Stomach (tissue), 9 donors: ENCODE measurements around the gene ZNF783. TPM values are rescaled to one million over a fixed set of nuclear protein-coding genes. Genes with fewer than 3 reads are reported as not detected.

Experiments
- DNase-seq, 2 donors: peaks; one replicate each; pipeline versions ENCODE4 v3.0.0 to v3.0.0-alpha.2; 2013 to 2019
- H3K27ac ChIP-seq, 5 donors: fragments of 200-600 bp in 4 of 5; sonication (generic) in 4 of 5; one replicate each; pipeline ENCODE4 v1.5.1; 2013 to 2019; ENCODE audit warnings: mild to moderate bottlenecking in 1 of 5, moderate library complexity in 1 of 5
- H3K27me3 ChIP-seq, 3 donors: fragments of 200-600 bp; sonication (generic); one replicate each; pipeline ENCODE4 v1.5.1; 2017 to 2019; ENCODE audit warnings: mixed run types in 1 of 3
- H3K36me3 ChIP-seq, 4 donors: fragments of 200-600 bp; sonication (generic); 1 replicate in 3 of 4; 2 replicates in 1 of 4; pipeline ENCODE4 v1.5.1; 2016 to 2019
- H3K4me1 ChIP-seq, 4 donors: fragments of 200-600 bp; sonication (generic); one replicate each; pipeline ENCODE4 v1.5.1; 2016 to 2019
- H3K4me3 ChIP-seq, 4 donors: fragments of 200-600 bp; sonication (generic) in 3 of 4; one replicate each; pipeline ENCODE4 v1.5.1; 2016 to 2019; ENCODE audit warnings: mild to moderate bottlenecking in 1 of 4
- H3K9me3 ChIP-seq, 4 donors: fragments of 200-600 bp; sonication (generic); one replicate each; pipeline ENCODE4 v1.5.1; 2016 to 2019
- EP300 ChIP-seq: sonication (generic); formaldehyde crosslinking; IDR thresholded peaks from one replicate; pipeline ENCODE4 v1.6.1; 2017; ENCODE audit warnings: antibody characterized with exemption
- POLR2A ChIP-seq, 4 donors: fragments of 450-650 bp; IDR thresholded peaks; one replicate each; pipeline ENCODE4 v1.6.1; 2016; ENCODE audit warnings: antibody characterized with exemption in 4 of 4, control low read depth in 2 of 4, mild to moderate bottlenecking in 1 of 4, moderate library complexity in 1 of 4
- POLR2AphosphoS5 ChIP-seq, 3 donors: sonication (generic); formaldehyde crosslinking; IDR thresholded peaks; one replicate each; pipeline ENCODE4 v1.6.1; 2016; ENCODE audit warnings: antibody characterized with exemption in 3 of 3
- WGBS, 5 donors: extraction: QIAGEN DNeasy Blood & Tissue Kit in 3 of 5; methylation state at CpG; one replicate each; pipeline versions ENCODE4 v1.1.5 to v1.1.7; 2013 to 2018; 5-methylcytosine and 5-hydroxymethylcytosine counted together
- intact Hi-C: fragments of 100-400 bp; cut with DNase I; formaldehyde crosslinking; loops from one replicate; pipeline ENCODE4 v1.15.1; 2023; ENCODE audit warnings: low total_unique reads
- polyA plus RNA-seq, 3 donors: library from polyadenylated mRNA; stranded (reverse); fragments of 200-250 nt; gene quantifications; one replicate each; pipeline ENCODE4 v1.2.3, GENCODE V29; 2013
- total RNA-seq, 5 donors: library from RNA; depleted of rRNA; stranded (reverse); fragments of >200 nt; gene quantifications; one replicate each; pipeline versions ENCODE4 v1.1.0 to v1.2.3, GENCODE V29; 2014 to 2016
- TF ChIP-seq, protein P1 (sequence below), 7 experiments: fragments of 450-650 bp in 4 of 7; fragments of 200-600 bp in 3 of 7; sonication (generic) in 3 of 7; IDR thresholded peaks; one replicate each; pipeline ENCODE4 v1.5.1; 2016 to 2019; ENCODE audit warnings: antibody characterized with exemption in 7 of 7, control low read depth in 2 of 7, mild to moderate bottlenecking in 1 of 7
- donor health status: healthy with polysubstance abuse.
- donor health status: Bipolar disorder and iron deficiency.
- donor health status: healthy.

Gene ZNF783
- total and polyA plus RNA-seq, 8 donors: 3.7 to 31.2 (median 9.5) TPM

DNA sequence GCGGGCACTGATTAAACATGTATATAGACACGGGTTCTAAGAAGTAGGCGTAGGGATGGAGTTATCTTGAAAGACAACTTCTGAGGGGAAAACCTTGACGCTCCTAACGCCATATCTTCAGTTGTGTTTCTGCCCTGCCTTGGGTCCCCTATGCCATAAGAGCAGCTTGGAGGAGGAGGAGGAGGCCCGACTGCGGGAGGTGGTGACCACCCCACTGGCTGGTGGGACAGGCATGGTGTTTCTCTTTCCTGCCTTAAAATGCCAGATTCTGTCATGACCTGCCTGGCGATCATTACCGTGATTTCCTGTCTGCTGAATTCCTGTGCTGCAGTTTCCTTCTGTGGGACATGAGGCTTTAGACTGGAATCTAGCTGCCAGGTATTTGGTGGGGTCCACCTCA is 15.9 kb downstream of the ZNF783 start:
- DNase-seq: no peak
- H3K36me3 ChIP-seq: peaks cover 30 to 95% (median 91%) of the 10 kb centered on the region in 4 donors
- peaks cover 0 to 5% (median 0%) of the 10 kb centered on the region in 4 donors for H3K9me3 ChIP-seq
- TF ChIP-seq POLR2AphosphoS5 (IDR thresholded peaks at IDR 0.05): no peak
- TF ChIP-seq, protein P1, sequence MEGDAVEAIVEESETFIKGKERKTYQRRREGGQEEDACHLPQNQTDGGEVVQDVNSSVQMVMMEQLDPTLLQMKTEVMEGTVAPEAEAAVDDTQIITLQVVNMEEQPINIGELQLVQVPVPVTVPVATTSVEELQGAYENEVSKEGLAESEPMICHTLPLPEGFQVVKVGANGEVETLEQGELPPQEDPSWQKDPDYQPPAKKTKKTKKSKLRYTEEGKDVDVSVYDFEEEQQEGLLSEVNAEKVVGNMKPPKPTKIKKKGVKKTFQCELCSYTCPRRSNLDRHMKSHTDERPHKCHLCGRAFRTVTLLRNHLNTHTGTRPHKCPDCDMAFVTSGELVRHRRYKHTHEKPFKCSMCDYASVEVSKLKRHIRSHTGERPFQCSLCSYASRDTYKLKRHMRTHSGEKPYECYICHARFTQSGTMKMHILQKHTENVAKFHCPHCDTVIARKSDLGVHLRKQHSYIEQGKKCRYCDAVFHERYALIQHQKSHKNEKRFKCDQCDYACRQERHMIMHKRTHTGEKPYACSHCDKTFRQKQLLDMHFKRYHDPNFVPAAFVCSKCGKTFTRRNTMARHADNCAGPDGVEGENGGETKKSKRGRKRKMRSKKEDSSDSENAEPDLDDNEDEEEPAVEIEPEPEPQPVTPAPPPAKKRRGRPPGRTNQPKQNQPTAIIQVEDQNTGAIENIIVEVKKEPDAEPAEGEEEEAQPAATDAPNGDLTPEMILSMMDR (IDR thresholded peaks at IDR 0.05): no peak
- TF ChIP-seq EP300: no peak
- TF ChIP-seq POLR2A (IDR thresholded peaks at IDR 0.05): no peak
- no peak overlapping the region for H3K27ac ChIP-seq
- no peaks in the 10 kb centered on the region for H3K4me1 ChIP-seq
- intact Hi-C loops: no loop called here
- 93 to 99% (median 96%) methylated on average over 9 of the region's 9 CpGs for WGBS, 5 donors
- H3K27me3 ChIP-seq: no peaks in the 10 kb centered on the region
- H3K4me3 ChIP-seq: no peak overlapping the region

GRCh38 chr7:149278396-149278795 is 16.4 kb downstream of the ZNF783 start:
- peaks cover 30 to 90% (median 85%) of the 10 kb centered on the region in 4 donors for H3K36me3 ChIP-seq
- H3K27me3 ChIP-seq: no peaks in the 10 kb centered on the region
- H3K4me3 ChIP-seq: no peak overlapping the region
- no peak overlapping the region for H3K27ac ChIP-seq
- no peak for DNase-seq
- H3K9me3 ChIP-seq: peaks cover 0 to 5% (median 0%) of the 10 kb centered on the region in 4 donors
- TF ChIP-seq, protein P1 (IDR thresholded peaks at IDR 0.05): no peak
- no peak for TF ChIP-seq POLR2AphosphoS5 (IDR thresholded peaks at IDR 0.05)
- TF ChIP-seq POLR2A (IDR thresholded peaks at IDR 0.05): no peak
- TF ChIP-seq EP300: no peak
- H3K4me1 ChIP-seq: no peaks in the 10 kb centered on the region
- WGBS, 5 donors: 94 to 98% (median 97%) methylated on average over 10 to 11 of the region's 11 CpGs
- intact Hi-C loops: no loop called here

DNA sequence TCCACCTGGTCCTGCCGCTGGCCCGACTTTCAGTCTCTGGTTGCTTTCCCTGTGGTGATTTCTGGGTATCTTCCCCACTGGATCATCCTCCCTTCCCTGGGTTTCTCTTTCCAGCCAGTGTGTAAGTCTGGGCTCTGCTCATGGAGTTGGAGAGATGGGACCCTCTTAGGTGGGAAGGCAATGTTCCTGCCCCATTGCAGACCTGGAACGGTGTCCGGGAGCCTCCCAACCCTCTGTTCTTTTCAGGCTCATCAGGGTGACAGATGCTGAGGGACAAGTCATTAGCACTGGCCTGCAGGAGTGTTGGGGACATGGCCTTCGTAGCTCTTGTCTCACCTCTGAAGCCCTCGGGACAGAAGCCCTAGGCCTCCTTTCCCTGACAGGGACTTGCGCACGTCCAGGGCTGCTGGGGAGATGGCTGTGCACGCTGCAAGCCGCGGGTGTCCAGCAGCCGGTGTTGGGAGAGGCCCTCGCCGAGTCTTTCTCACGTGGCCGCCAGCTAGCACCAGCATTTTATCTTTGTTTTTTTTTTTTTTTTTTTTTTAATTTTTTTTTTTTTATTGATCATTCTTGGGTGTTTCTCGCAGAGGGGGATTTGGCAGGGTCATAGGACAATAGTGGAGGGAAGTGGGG is 17.2 kb downstream of the ZNF783 start:
- H3K36me3 ChIP-seq: peaks cover 30 to 82% (median 78%) of the 10 kb centered on the region in 4 donors
- WGBS, 5 donors: 92 to 96% (median 92%) methylated on average over 17 of the region's 17 CpGs

DNA sequence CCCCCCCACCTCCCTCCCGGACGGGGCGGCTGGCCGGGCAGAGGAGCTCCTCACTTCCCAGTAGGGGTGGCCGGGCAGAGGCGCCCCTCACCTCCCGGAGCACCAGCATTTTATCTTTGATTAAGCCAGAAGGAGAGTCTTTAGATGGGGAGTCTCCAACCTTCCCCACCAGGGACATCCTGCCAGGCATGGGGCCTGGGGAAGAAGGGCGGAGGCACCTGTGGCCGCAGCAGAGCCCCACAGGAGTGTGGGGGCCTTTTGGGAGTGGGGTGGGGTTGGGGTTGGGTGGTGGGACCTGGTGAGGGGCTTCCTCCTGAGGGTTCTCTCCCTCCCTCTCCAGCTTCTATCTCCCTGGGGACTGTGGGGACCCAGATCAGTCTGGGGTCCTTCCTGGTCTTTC is 18.2 kb downstream of the ZNF783 start:
- no peak overlapping the region for H3K4me3 ChIP-seq
- no peaks in the 10 kb centered on the region for H3K27me3 ChIP-seq
- intact Hi-C loops: no loop called here
- WGBS, 5 donors: 64 to 97% (median 92%) methylated on average over 2 to 8 of the region's 9 CpGs
- no peaks in the 10 kb centered on the region for H3K9me3 ChIP-seq
- no peak for TF ChIP-seq POLR2AphosphoS5 (IDR thresholded peaks at IDR 0.05)
- TF ChIP-seq POLR2A (IDR thresholded peaks at IDR 0.05): no peak
- TF ChIP-seq EP300: no peak
- TF ChIP-seq, protein P1 (IDR thresholded peaks at IDR 0.05): no peak
- H3K36me3 ChIP-seq: peaks cover 30 to 73% (median 70%) of the 10 kb centered on the region in 4 donors
- no peak for DNase-seq
- peaks cover 4 to 11% (median 5%) of the 10 kb centered on the region in 4 donors for H3K4me1 ChIP-seq
- H3K27ac ChIP-seq: no peak overlapping the region

More for the DNA sequence above, 17.2 kb downstream of the ZNF783 start:
- DNase-seq: no peak
- TF ChIP-seq, protein P1 (IDR thresholded peaks at IDR 0.05): no peak
- TF ChIP-seq POLR2A (IDR thresholded peaks at IDR 0.05) (no peak), POLR2AphosphoS5 (IDR thresholded peaks at IDR 0.05) (no peak)
- no peak overlapping the region for H3K27ac ChIP-seq
- intact Hi-C loops: no loop called here
- H3K4me1 ChIP-seq: peaks cover 0 to 1% (median 0%) of the 10 kb centered on the region in 4 donors
- H3K4me3 ChIP-seq: no peak overlapping the region
- no peaks in the 10 kb centered on the region for H3K27me3 ChIP-seq
- H3K9me3 ChIP-seq: peaks cover 0 to 5% (median 0%) of the 10 kb centered on the region in 4 donors
